HG02571 (cell line): Measurements from ENCODE around the gene MRPL2.

ENCODE experiments used
- ATAC-seq: cut with Tn5 transposase; IDR thresholded peaks from one replicate; pipeline ENCODE4 v1.9.1; 2021; ENCODE audit warnings: mild to moderate bottlenecking, moderate library complexity; ENCODE audit not compliant: unreplicated experiment

MRPL2 gene

GRCh38 chr6:43059168-43060033 is at the start of gene MRPL2, which contains the start of gene KLC4:
Gene MRPL2 (minus strand): TSS chr6:43059434. CDS start chr6:43059381, 53 bp downstream.
Gene KLC4 (plus strand): TSS chr6:43059631. CDS start chr6:43061336, 1,705 bp downstream.
- peak; percentile 82 for ATAC-seq

- no peak for ATAC-seq
Observed at GRCh38 chr6:43107344-43108062, 48.3 kb upstream of the MRPL2 start.

GRCh38 chr6:43105538-43106222 is 46.4 kb upstream of the MRPL2 start:
- ATAC-seq: no peak

- no peak for ATAC-seq
Observed at GRCh38 chr6:43103253-43103876, 44.1 kb upstream of the MRPL2 start.

GRCh38 chr6:43101497-43101896 is 42.3 kb upstream of the MRPL2 start:
- no peak for ATAC-seq

DNA sequence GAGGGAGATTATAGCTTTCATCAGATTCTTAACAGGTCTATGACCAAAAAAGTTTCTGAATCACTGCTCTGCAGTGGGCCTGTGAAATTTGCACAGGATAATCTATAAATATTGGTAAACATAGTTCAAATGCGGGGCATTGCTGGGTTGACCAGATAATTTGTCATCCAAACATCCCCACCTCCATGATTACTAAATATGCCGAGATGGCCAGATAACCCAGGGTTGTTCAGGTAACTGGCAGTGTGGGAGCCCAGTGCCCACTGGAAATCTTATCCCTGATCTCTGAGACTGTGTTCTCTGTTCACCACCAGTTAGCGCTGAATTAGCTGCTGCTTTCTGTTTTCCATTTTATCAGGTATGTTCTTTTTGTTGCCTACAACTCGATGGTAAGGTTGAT is 38.3 kb upstream of the MRPL2 start:
- no peak for ATAC-seq

GRCh38 chr6:43097098-43097489 is 37.9 kb upstream of the MRPL2 start:
- no peak for ATAC-seq

DNA sequence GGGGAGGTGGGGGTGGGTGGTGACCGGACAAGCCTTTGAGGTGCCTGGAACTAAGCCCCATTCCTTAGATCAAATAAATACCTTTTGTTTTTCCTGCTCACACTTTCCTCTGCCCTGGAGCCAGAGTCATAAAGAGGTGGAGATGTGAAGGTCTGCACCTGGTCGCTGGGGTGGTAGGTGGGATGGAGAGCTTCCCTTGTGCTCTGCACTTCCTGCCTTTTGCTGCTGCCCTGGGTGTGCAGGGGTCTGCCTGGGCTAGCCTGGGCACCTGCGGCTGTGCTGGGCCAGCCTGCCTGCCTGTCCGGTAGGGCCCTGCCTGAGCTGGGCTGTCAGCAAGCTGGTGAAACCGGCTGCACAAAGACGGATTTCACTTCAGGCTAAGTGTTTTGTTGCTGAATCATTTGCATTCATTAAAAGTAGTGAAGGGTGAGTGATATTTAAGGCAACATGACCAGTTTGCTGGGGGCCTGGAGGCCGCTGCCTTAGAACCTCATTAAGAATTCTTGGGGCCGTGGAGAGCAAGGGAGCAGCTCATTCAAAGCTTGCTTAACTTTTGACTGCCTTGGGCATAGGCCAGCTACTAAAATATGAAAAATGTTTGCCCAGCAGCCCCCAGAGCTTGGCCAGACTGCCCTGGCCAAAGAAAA is 37.3 kb upstream of the MRPL2 start:
- ATAC-seq: no peak

DNA sequence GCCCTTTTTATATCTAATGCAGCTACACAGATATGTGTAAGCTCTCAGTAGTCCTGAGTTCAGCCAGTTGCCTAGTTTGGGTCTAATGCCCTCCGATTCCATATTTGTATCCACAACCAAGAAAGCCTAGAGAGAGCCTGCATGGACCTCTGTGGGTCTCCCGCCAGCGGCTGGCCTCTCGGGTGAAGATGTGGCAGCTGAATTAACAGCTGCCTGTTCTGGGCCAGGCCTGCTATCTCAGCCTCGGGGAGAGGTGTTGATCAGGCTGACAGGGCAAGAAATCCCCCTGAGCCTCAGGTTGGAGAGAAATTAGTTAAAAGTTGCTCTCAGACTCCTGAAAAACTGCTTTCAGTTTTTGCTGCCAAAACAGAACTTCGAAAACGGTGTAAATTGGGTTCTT is 36.7 kb upstream of the MRPL2 start:
- ATAC-seq: no peak

DNA sequence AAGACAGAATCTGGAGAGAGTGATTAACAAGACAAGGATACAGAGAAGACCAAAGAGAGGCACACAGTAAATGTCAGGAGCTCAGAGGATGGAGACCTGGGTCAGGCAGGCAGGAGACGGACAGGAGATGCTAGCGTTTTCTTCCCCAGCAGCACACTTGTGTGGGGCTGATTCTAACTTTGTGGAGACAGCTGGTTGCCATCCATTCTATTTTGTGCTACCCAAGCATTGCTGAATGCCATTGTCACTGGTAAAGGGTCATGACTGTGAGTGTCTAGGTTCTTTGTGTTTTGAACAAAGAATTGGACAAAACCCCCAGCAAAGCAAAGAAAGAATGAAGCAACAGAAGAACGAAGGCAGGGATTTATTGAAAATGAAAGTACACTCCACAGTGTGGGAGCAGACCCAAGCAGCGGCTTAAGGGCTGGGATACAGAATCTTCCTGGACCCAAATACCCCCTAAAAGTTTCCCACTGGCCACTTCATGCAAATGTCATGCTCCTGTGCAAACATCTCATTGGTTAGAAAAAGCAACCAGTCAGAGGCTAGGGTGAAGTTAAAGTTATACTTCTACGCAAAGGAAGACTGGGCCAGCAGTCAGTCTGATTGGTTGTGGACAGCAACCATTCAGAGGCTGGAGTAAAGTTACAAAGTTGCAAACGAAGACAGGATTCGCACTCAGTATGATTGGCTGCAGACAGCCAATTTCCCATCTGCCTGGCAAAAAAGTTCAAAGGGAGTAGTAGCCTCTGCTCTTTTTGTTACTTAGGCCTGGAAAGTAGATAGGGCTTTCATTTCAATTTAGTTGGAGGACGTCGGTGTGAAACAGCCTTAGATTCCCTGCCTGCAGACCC is 34.4 kb upstream of the MRPL2 start:
- ATAC-seq: no peak

DNA sequence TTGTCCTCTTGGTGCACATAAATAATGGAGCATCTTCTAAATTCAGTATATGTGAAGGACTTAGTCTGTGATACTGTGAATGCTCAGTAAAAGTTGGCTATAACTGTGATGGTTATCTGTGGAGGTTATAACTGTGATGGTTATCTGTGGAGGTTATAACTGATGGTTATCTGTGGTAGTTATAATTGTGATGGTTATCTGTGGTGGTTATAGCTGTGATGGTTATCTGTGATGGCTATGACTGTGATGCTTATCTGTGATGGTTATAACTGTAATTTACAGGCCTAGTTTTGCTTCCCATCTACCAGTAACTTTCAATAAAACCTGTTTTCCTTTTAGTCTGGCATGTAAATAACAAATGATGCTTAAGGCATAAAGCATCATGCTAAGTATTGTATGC is 33.4 kb upstream of the MRPL2 start:
- ATAC-seq: no peak

- ATAC-seq: no peak
Observed at GRCh38 chr6:43091436-43091991, 32.3 kb upstream of the MRPL2 start.

- no peak for ATAC-seq
Observed at GRCh38 chr6:43091020-43091419, 31.8 kb upstream of the MRPL2 start.

- ATAC-seq: no peak
Observed at GRCh38 chr6:43090559-43090956, 31.3 kb upstream of the MRPL2 start.

DNA sequence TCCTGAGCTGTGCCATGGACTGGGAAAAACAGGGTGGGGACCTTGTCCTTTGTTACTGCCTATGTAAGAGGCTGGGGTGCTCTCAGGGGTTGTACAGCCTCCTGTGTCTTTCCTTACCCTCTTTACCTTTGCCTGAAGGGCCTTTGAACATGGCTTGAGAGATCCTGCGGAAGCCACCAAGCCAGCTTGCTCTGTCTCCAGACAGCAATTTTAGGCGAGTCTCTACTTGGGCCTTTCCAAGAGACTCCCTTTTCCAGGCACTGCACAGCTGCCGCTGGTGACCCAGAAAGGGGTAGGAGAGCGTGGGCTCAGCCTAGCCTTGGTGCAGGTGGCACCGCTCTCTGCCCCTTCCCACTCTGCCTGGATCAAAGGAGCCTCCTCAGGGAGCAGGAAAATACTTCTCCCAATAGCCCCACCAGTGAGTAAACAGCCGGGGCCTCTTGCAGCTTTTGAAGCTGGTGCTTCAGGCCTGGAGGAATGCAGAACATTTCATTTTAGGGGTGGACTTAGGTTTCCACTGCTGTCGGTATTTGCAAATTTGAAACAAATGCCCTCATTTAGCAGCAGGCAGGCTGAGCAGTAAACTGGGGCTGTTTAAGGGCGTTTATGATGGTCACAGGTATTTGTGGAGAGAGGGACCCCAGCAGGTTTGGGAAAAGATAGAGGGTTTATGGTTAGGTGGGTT is 30.8 kb upstream of the MRPL2 start:
- ATAC-seq: no peak

DNA sequence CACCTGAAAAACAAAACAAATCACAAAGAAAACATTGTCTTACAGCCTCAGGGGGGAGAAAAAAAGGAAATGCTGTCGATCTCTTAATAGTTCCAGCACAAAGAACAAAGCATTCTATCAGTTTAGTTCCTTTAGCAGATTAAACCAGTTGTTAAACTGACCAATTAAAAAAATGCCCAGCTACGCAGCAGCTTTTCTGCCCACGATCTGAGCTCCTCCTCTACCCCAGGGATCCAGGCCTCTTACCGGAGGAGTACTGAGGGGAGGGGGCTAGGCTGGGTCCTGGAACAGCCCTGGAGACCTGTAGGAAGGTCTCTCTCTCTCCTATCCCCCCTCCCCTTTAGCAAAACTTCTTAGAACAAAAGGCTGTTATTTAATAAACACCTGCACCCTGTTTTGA is 30.2 kb upstream of the MRPL2 start:
- no peak for ATAC-seq

GRCh38 chr6:43088654-43089056 is 29.4 kb upstream of the MRPL2 start:
- no peak for ATAC-seq

- ATAC-seq: no peak
Observed at GRCh38 chr6:43086022-43086658, 26.9 kb upstream of the MRPL2 start.
